H9 (cell line): ENCODE measurements around the gene MYO7B. TPM values are rescaled to one million over a fixed set of nuclear protein-coding genes. Genes with fewer than 3 reads are reported as not detected.

ENCODE experiments used
- DNase-seq: peaks from one replicate; pipeline ENCODE4 v3.0.0-alpha.2; 2017
- H2AFZ ChIP-seq: one replicate; pipeline ENCODE4 v1.6.1; 2013; ENCODE audit warnings: mild to moderate bottlenecking, low read length, control low read depth, moderate library complexity
- H2AK5ac ChIP-seq: 2 replicates; pipeline ENCODE4 v1.6.1; 2013; ENCODE audit warnings: low read length, control low read depth, mixed read lengths; ENCODE audit not compliant: insufficient read length
- H2BK120ac ChIP-seq: one replicate; pipeline ENCODE4 v1.6.1; 2013; ENCODE audit warnings: low read depth, mild to moderate bottlenecking, low read length, control low read depth, inconsistent platforms; ENCODE audit not compliant: poor library complexity, severe bottlenecking
- H2BK12ac ChIP-seq: 2 replicates; pipeline ENCODE4 v1.6.1; 2013; ENCODE audit warnings: low read length, control low read depth, mixed read lengths, low read depth; ENCODE audit not compliant: insufficient read length
- H2BK15ac ChIP-seq: 2 replicates; pipeline ENCODE4 v1.6.1; 2013; ENCODE audit warnings: low read depth, low read length, control low read depth
- H2BK20ac ChIP-seq: one replicate; pipeline ENCODE4 v1.6.1; 2013; ENCODE audit warnings: low read depth, mild to moderate bottlenecking, low read length, control low read depth, inconsistent platforms; ENCODE audit not compliant: poor library complexity, severe bottlenecking
- H2BK5ac ChIP-seq: 2 replicates; pipeline ENCODE4 v1.6.1; 2013; ENCODE audit warnings: low read length, control low read depth, mixed read lengths; ENCODE audit not compliant: insufficient read length
- H3K14ac ChIP-seq: 2 replicates; pipeline ENCODE4 v1.6.1; 2013; ENCODE audit warnings: low read length, control low read depth; ENCODE audit not compliant: insufficient read depth
- H3K18ac ChIP-seq: 2 replicates; pipeline ENCODE4 v1.6.1; 2013; ENCODE audit warnings: low read depth, mild to moderate bottlenecking, mixed read lengths, low read length, control low read depth; ENCODE audit not compliant: insufficient read length
- H3K23ac ChIP-seq: 2 replicates; pipeline ENCODE4 v1.6.1; 2013; ENCODE audit warnings: low read length, control low read depth, mixed read lengths, low read depth; ENCODE audit not compliant: insufficient read length
- H3K23me2 ChIP-seq: 2 replicates; pipeline ENCODE4 v1.6.1; 2013; ENCODE audit warnings: low read depth, mild to moderate bottlenecking, mixed read lengths, low read length, control low read depth; ENCODE audit not compliant: insufficient read length, poor library complexity, severe bottlenecking
- H3K27ac ChIP-seq: 2 replicates; pipeline ENCODE4 v1.5.1; 2013; ENCODE audit warnings: low read length, control low read depth, mixed read lengths, low read depth; ENCODE audit not compliant: insufficient read length
- H3K27me3 ChIP-seq: 2 replicates; pipeline ENCODE4 v1.6.1; 2013; ENCODE audit warnings: low read length, control low read depth, inconsistent platforms; ENCODE audit not compliant: insufficient read depth
- H3K4ac ChIP-seq: 2 replicates; pipeline ENCODE4 v1.6.1; 2013; ENCODE audit warnings: low read depth, mild to moderate bottlenecking, control low read depth, inconsistent platforms, low read length, moderate library complexity
- H3K4me1 ChIP-seq: 2 replicates; pipeline ENCODE4 v1.6.1; 2013; ENCODE audit warnings: low read length, control low read depth, inconsistent platforms; ENCODE audit not compliant: insufficient read depth
- H3K4me2 ChIP-seq: 2 replicates; pipeline ENCODE4 v1.6.1; 2013; ENCODE audit warnings: low read length, control low read depth, mixed read lengths; ENCODE audit not compliant: insufficient read length, insufficient read depth
- H3K56ac ChIP-seq: 2 replicates; pipeline ENCODE4 v1.6.1; 2013; ENCODE audit warnings: low read depth, mild to moderate bottlenecking, mixed read lengths, low read length, control low read depth; ENCODE audit not compliant: insufficient read length
- H3K79me1 ChIP-seq: 2 replicates; pipeline ENCODE4 v1.6.1; 2013; ENCODE audit warnings: low read depth, mild to moderate bottlenecking, moderate library complexity, low read length, control low read depth, inconsistent platforms; ENCODE audit not compliant: insufficient read depth, poor library complexity, severe bottlenecking
- H3K79me2 ChIP-seq: 2 replicates; pipeline ENCODE4 v1.6.1; 2013; ENCODE audit warnings: low read length, control low read depth, inconsistent platforms; ENCODE audit not compliant: insufficient read depth
- H3K9ac ChIP-seq: 2 replicates; pipeline ENCODE4 v1.6.1; 2013; ENCODE audit warnings: low read length, control low read depth, mixed read lengths; ENCODE audit not compliant: insufficient read length; ENCODE audit errors: extremely low read depth
- H3K9me3 ChIP-seq: one replicate; pipeline ENCODE4 v1.6.1; 2013; ENCODE audit warnings: low read depth, low read length, inconsistent platforms; ENCODE audit not compliant: control insufficient read depth
- H3T11ph ChIP-seq: one replicate; pipeline ENCODE4 v1.6.1; 2013; ENCODE audit warnings: mild to moderate bottlenecking, low read length, control low read depth, inconsistent platforms
- H4K20me1 ChIP-seq: one replicate; pipeline ENCODE4 v1.6.1; 2013; ENCODE audit not compliant: control insufficient read depth, insufficient read length, insufficient read depth
- H4K5ac ChIP-seq: 2 replicates; pipeline ENCODE4 v1.6.1; 2013; ENCODE audit warnings: low read depth, mild to moderate bottlenecking, mixed read lengths, low read length, control low read depth; ENCODE audit not compliant: insufficient read length
- H4K8ac ChIP-seq: replicated peaks from 2 replicates; pipeline ENCODE4 v1.6.1; 2013; ENCODE audit warnings: low read length, control low read depth, mixed read lengths, low read depth; ENCODE audit not compliant: insufficient read length
- H4K91ac ChIP-seq: 2 replicates; pipeline ENCODE4 v1.6.1; 2013; ENCODE audit warnings: low read depth, mild to moderate bottlenecking, moderate library complexity, mixed read lengths, low read length, control low read depth; ENCODE audit not compliant: insufficient read length
- H3K27ac Mint-ChIP-seq, 3 experiments: 2 replicates in 2 of 3; 3 replicates in 1 of 3; pipeline ENCODE4 v1.8.0; 2020 to 2021; ENCODE audit warnings: mixed read lengths in 3 of 3, mild to moderate bottlenecking in 1 of 3, moderate library complexity in 1 of 3
- H3K27me3 Mint-ChIP-seq: 2 replicates; pipeline ENCODE4 v1.8.0; 2021; ENCODE audit warnings: low read depth, mild to moderate bottlenecking, moderate library complexity, mixed read lengths
- H3K36me3 Mint-ChIP-seq, 3 experiments: 2 replicates in 2 of 3; 3 replicates in 1 of 3; pipeline ENCODE4 v1.8.0; 2020 to 2021; ENCODE audit warnings: low read depth in 3 of 3, mixed read lengths in 3 of 3; ENCODE audit not compliant: insufficient read depth in 1 of 3
- H3K4me1 Mint-ChIP-seq, 2 experiments: 2 replicates each; pipeline ENCODE4 v1.8.0; 2020; ENCODE audit warnings: mixed read lengths in 2 of 2
- H3K4me3 Mint-ChIP-seq, 2 experiments: 2 replicates in 1 of 2; 3 replicates in 1 of 2; pipeline ENCODE4 v1.8.0; 2020 to 2021; ENCODE audit warnings: mild to moderate bottlenecking in 2 of 2, mixed read lengths in 2 of 2, moderate library complexity in 1 of 2
- H3K9me3 Mint-ChIP-seq, 2 experiments: 2 replicates in 1 of 2; 3 replicates in 1 of 2; pipeline ENCODE4 v1.8.0; 2020; ENCODE audit warnings: mild to moderate bottlenecking in 2 of 2, mixed read lengths in 2 of 2, moderate library complexity in 1 of 2
- CTCF ChIP-seq: fragments of 200-600 bp; sonication (generic); conservative IDR thresholded peaks from 3 replicates; pipeline ENCODE4 v1.8.0; 2021; ENCODE audit warnings: antibody characterized with exemption, mild to moderate bottlenecking
- WGBS: extraction: QIAGEN DNeasy Blood & Tissue Kit; methylation state at CpG from one replicate; pipeline ENCODE4 v1.1.7; 2013; ENCODE audit warnings: missing lambda C conversion rate, low lambda C conversion rate, mixed read lengths; ENCODE audit not compliant: insufficient read length; ENCODE audit errors: extremely low coverage; 5-methylcytosine and 5-hydroxymethylcytosine counted together
- total RNA-seq: library from RNA; stranded (reverse); gene quantifications from 2 replicates; pipeline ENCODE4 v1.2.1, GENCODE V29; 2021

The MYO7B gene
- total RNA-seq, 1 experiment from 2014 or later: not detected

GRCh38 chr2:127660291-127660578 lies 124.8 kb downstream of the MYO7B start:
- WGBS: no CpG with 5 or more reads among the region's 10 CpGs

More at GRCh38 chr2:127660291-127660578, 124.8 kb downstream of the MYO7B start:
- H3K23me2 ChIP-seq: peaks cover 4% of the 10 kb centered on the region
- H3K27ac ChIP-seq: no peak overlapping the region
- H2BK5ac ChIP-seq: no peak overlapping the region
- no peak overlapping the region for H3K4me2 ChIP-seq
- DNase-seq: no peak
- no peaks in the 10 kb centered on the region for H3K79me1 ChIP-seq
- H2BK15ac ChIP-seq: no peak overlapping the region
- no peaks in the 10 kb centered on the region for H4K20me1 ChIP-seq
- no peak overlapping the region for H4K5ac ChIP-seq
- H2AFZ ChIP-seq: no peak overlapping the region
- no peak overlapping the region for H4K8ac ChIP-seq
- no peaks in the 10 kb centered on the region for H3K4me1 ChIP-seq
- peaks cover 26% of the 10 kb centered on the region for H3K27me3 Mint-ChIP-seq
- H3K79me2 ChIP-seq: 0 out of 2 replicates have a peak, but pooled peaks cover 2% of the 10 kb centered on the region
- H2BK120ac ChIP-seq: no peak overlapping the region
- H2BK12ac ChIP-seq: no peak overlapping the region
- peaks cover 9% of the 10 kb centered on the region; the same call in 1 of the 2 replicates for H3K27me3 ChIP-seq
- H3K4ac ChIP-seq: no peak overlapping the region
- no peak overlapping the region for H3K27ac Mint-ChIP-seq
- H3K9ac ChIP-seq: no peak overlapping the region
- no peak overlapping the region for H3K18ac ChIP-seq
- H2AK5ac ChIP-seq: no peak overlapping the region
- H3K4me1 Mint-ChIP-seq: peaks cover 10% of the 10 kb centered on the region in 2 experiments
- peaks cover 0 to 2% (median 0%) of the 10 kb centered on the region in 3 experiments; a peak in 3 of 7 replicates for H3K36me3 Mint-ChIP-seq
- no peak overlapping the region for H2BK20ac ChIP-seq
- no peak overlapping the region for H4K91ac ChIP-seq
- no peaks in the 10 kb centered on the region for H3K9me3 Mint-ChIP-seq
- no peak overlapping the region for H3K23ac ChIP-seq
- no peak for TF ChIP-seq CTCF
- no peak overlapping the region for H3K56ac ChIP-seq
- H3K9me3 ChIP-seq: no peaks in the 10 kb centered on the region
- no peak overlapping the region for H3K4me3 Mint-ChIP-seq
- H3K14ac ChIP-seq: no peak overlapping the region
- no peak overlapping the region for H3T11ph ChIP-seq
